ENCODE data around the gene PACC1.
"Not testable (repeated sequence)": the region's sequence is repeated elsewhere in the genome, so short reads cannot be mapped to it uniquely, and the experiment has no call there.

PACC1 gene

GRCh38 chr1:212395678-212396437 lies 18.8 kb downstream of the PACC1 start:
- not testable (repeated sequence) for DNase-seq

GRCh38 chr1:212388985-212389716 lies 25.5 kb downstream of the PACC1 start:
- no peak for DNase-seq

- DNase-seq = no peak
Measured at GRCh38 chr1:212386029-212386428, 28.7 kb downstream of the PACC1 start.

- DNase-seq = no peak
Measured at GRCh38 chr1:212381397-212382035, 33.2 kb downstream of the PACC1 start.

GRCh38 chr1:212379366-212379765 lies 35.3 kb downstream of the PACC1 start:
- DNase-seq = no peak

GRCh38 chr1:212377644-212378043 lies 37.0 kb downstream of the PACC1 start:
- DNase-seq = no peak

GRCh38 chr1:212375986-212376385 lies 38.7 kb downstream of the PACC1 start:
- DNase-seq = no peak

GRCh38 chr1:212368073-212368484 lies 46.6 kb downstream of the PACC1 start:
- no peak for DNase-seq

- no peak for DNase-seq
Measured at GRCh38 chr1:212367474-212368072, 47.1 kb downstream of the PACC1 start.

- no peak for DNase-seq
Measured at GRCh38 chr1:212366901-212367300, 47.8 kb downstream of the PACC1 start.

- no peak for DNase-seq
Measured at GRCh38 chr1:212364985-212365384, 49.7 kb downstream of the PACC1 start.

- DNase-seq = no peak
Measured at GRCh38 chr1:212359794-212360479, 54.7 kb downstream of the PACC1 start.

- DNase-seq = no peak
Measured at GRCh38 chr1:212355230-212355969, 59.3 kb downstream of the PACC1 start.

GRCh38 chr1:212354464-212354863 lies 60.2 kb downstream of the PACC1 start:
- DNase-seq = no peak

- no peak for DNase-seq
Measured at GRCh38 chr1:212353181-212353580, 61.5 kb downstream of the PACC1 start.

- no peak for DNase-seq
Measured at GRCh38 chr1:212351588-212352362, 62.9 kb downstream of the PACC1 start.

GRCh38 chr1:212346601-212347000 lies 68.1 kb downstream of the PACC1 start:
- no peak for DNase-seq

GRCh38 chr1:212344905-212345304 lies 69.8 kb downstream of the PACC1 start:
- DNase-seq = no peak

GRCh38 chr1:212341090-212341489 lies 73.6 kb downstream of the PACC1 start:
- DNase-seq = no peak

- DNase-seq = no peak
Measured at GRCh38 chr1:212329105-212329504, 85.6 kb downstream of the PACC1 start.

GRCh38 chr1:212328248-212328647 lies 86.4 kb downstream of the PACC1 start:
- DNase-seq = no peak

Measured in NCI-H187 (cell line).